H1 (cell line): ENCODE results near the gene ZXDC. TPM values are rescaled to one million over a fixed set of nuclear protein-coding genes. Genes with fewer than 3 reads are reported as not detected.

Source experiments
- CTCF ChIA-PET: fragments of 300-600 bp; sonication (Branson Sonifier 250); formaldehyde crosslinking; loops from one replicate; lab custom pipeline; 2021; ENCODE audit not compliant: partially characterized antibody; lab: Charles Lee
- POLR2A ChIA-PET: fragments of 300-600 bp; sonication (Branson Sonifier 250); formaldehyde crosslinking; loops from one replicate; lab custom pipeline; 2021; ENCODE audit warnings: inconsistent platforms; ENCODE audit not compliant: partially characterized antibody; lab: Charles Lee
- DNase-seq, 2 experiments: peaks; one replicate each; pipeline versions ENCODE4 v3.0.0 to v3.0.0-alpha.2; 2010 to 2022; ENCODE audit warnings: low spot score in 2 of 2, low read depth in 1 of 2, mixed read lengths in 1 of 2
- FAIRE-seq: peaks from 2 replicates; lab custom pipeline; 2011; peaks lifted over from hg19 to GRCh38; lab: Jason Lieb, UNC
- H2AFZ ChIP-seq: 2 replicates; pipeline ENCODE4 v1.8.1; 2012; ENCODE audit warnings: low read length, inconsistent platforms
- H2AK5ac ChIP-seq: 2 replicates; pipeline ENCODE4 v1.6.1; 2013; ENCODE audit warnings: low read depth, low read length
- H2BK120ac ChIP-seq: replicated peaks from 2 replicates; pipeline ENCODE3; 2013; ENCODE audit warnings: low read depth, low read length, inconsistent platforms
- H2BK12ac ChIP-seq: 2 replicates; pipeline ENCODE4 v1.6.1; 2013; ENCODE audit warnings: low read depth, low read length
- H2BK15ac ChIP-seq: 2 replicates; pipeline ENCODE4 v1.6.1; 2013; ENCODE audit warnings: low read length
- H2BK20ac ChIP-seq: 2 replicates; pipeline ENCODE4 v1.6.1; 2013; ENCODE audit warnings: low read length
- H2BK5ac ChIP-seq: 2 replicates; pipeline ENCODE4 v1.6.1; 2013; ENCODE audit warnings: low read depth, low read length
- H3K14ac ChIP-seq: 2 replicates; pipeline ENCODE4 v1.6.1; 2013; ENCODE audit warnings: inconsistent platforms; ENCODE audit not compliant: insufficient read length
- H3K18ac ChIP-seq: 2 replicates; pipeline ENCODE4 v1.6.1; 2013; ENCODE audit warnings: low read length; ENCODE audit errors: extremely low read depth
- H3K23ac ChIP-seq: 2 replicates; pipeline ENCODE4 v1.6.1; 2013; ENCODE audit warnings: inconsistent platforms; ENCODE audit not compliant: insufficient read length
- H3K23me2 ChIP-seq: 2 replicates; pipeline ENCODE4 v1.6.1; 2013; ENCODE audit warnings: low read depth, low read length
- H3K27ac ChIP-seq: 2 replicates; pipeline ENCODE4 v1.6.1; 2011; ENCODE audit warnings: low read depth, low read length, inconsistent platforms
- H3K27me3 ChIP-seq, 4 experiments: replicated peaks in 1 of 4; 1 replicate in 1 of 4; 2 replicates in 3 of 4; pipeline versions ENCODE4 v1.6.1 to v1.8.1; 2011 to 2013; ENCODE audit warnings: low read length in 3 of 4, mild to moderate bottlenecking in 3 of 4, inconsistent platforms in 2 of 4, mixed read lengths in 2 of 4, moderate library complexity in 1 of 4; ENCODE audit not compliant: control insufficient read depth in 3 of 4, insufficient read depth in 3 of 4; ENCODE audit errors: extremely low read depth in 1 of 4
- H3K36me3 ChIP-seq, 4 experiments: 2 replicates each; pipeline versions ENCODE4 v1.6.1 to v1.8.1; 2011 to 2013; ENCODE audit warnings: mild to moderate bottlenecking in 4 of 4, low read length in 3 of 4, moderate library complexity in 2 of 4, control low read depth in 1 of 4, inconsistent platforms in 1 of 4; ENCODE audit not compliant: insufficient read depth in 4 of 4, control insufficient read depth in 2 of 4
- H3K4ac ChIP-seq: replicated peaks from 2 replicates; pipeline ENCODE3; 2013; ENCODE audit warnings: low read length, low read depth, mixed read lengths, inconsistent platforms; ENCODE audit not compliant: insufficient read length
- H3K4me1 ChIP-seq, 4 experiments: replicated peaks in 1 of 4; 1 replicate in 1 of 4; 2 replicates in 3 of 4; pipeline versions ENCODE4 v1.6.1 to v1.8.1; 2011 to 2013; ENCODE audit warnings: low read length in 3 of 4, inconsistent platforms in 2 of 4, mixed read lengths in 1 of 4; ENCODE audit not compliant: insufficient read depth in 4 of 4, control insufficient read depth in 3 of 4
- H3K4me2 ChIP-seq, 2 experiments: 2 replicates each; pipeline versions ENCODE4 v1.6.1 to v1.8.1; 2011 to 2013; ENCODE audit warnings: low read depth in 2 of 2, low read length in 2 of 2, control low read depth in 1 of 2, inconsistent platforms in 1 of 2, mild to moderate bottlenecking in 1 of 2; ENCODE audit not compliant: insufficient read depth in 1 of 2
- H3K4me3 ChIP-seq, 4 experiments: fragments of 200-600, 300-600 bp in 1 of 4; sonication (generic), shearing (Covaris generic), sonication (Bioruptor Twin) in 1 of 4; 2 replicates each; pipeline versions ENCODE4 v1.5.1 to v1.8.1; 2011 to 2016; ENCODE audit warnings: low read length in 4 of 4, low read depth in 3 of 4, control low read depth in 2 of 4, inconsistent platforms in 2 of 4, mild to moderate bottlenecking in 2 of 4, mixed read lengths in 1 of 4, moderate library complexity in 1 of 4; ENCODE audit not compliant: insufficient read depth in 2 of 4; ENCODE audit errors: extremely low read depth in 1 of 4
- H3K56ac ChIP-seq: replicated peaks from 2 replicates; pipeline ENCODE3; 2013; ENCODE audit warnings: low read depth, mild to moderate bottlenecking, mixed read lengths, low read length, inconsistent platforms; ENCODE audit not compliant: insufficient read length
- H3K79me1 ChIP-seq: 2 replicates; pipeline ENCODE4 v1.6.1; 2013; ENCODE audit warnings: low read depth, low read length, control low read depth
- H3K79me2 ChIP-seq, 2 experiments: 2 replicates each; pipeline versions ENCODE4 v1.6.1 to v1.8.1; 2012 to 2013; ENCODE audit warnings: low read length in 2 of 2, mild to moderate bottlenecking in 2 of 2, inconsistent platforms in 1 of 2; ENCODE audit not compliant: insufficient read depth in 2 of 2, control insufficient read depth in 1 of 2
- H3K9ac ChIP-seq, 4 experiments: replicated peaks in 1 of 4; 1 replicate in 1 of 4; 2 replicates in 3 of 4; pipeline versions ENCODE4 v1.6.1 to v1.8.1; 2011 to 2013; ENCODE audit warnings: low read depth in 3 of 4, low read length in 3 of 4, control low read depth in 2 of 4, mild to moderate bottlenecking in 2 of 4, moderate library complexity in 2 of 4, inconsistent platforms in 1 of 4; ENCODE audit errors: extremely low read depth in 1 of 4
- H3K9me3 ChIP-seq, 2 experiments: 2 replicates each; pipeline versions ENCODE4 v1.6.1 to v1.8.1; 2012 to 2013; ENCODE audit warnings: mild to moderate bottlenecking in 2 of 2, moderate library complexity in 2 of 2, control low read depth in 1 of 2, inconsistent platforms in 1 of 2, low read depth in 1 of 2, low read length in 1 of 2, mixed read lengths in 1 of 2; ENCODE audit not compliant: insufficient read depth in 2 of 2
- H4K20me1 ChIP-seq, 2 experiments: replicated peaks in 1 of 2; 2 replicates each; pipeline versions ENCODE3 to v1.8.1; 2011 to 2013; ENCODE audit warnings: inconsistent platforms in 2 of 2, low read length in 2 of 2, mild to moderate bottlenecking in 1 of 2; ENCODE audit not compliant: insufficient read depth in 2 of 2, control insufficient read depth in 1 of 2
- H4K5ac ChIP-seq: 2 replicates; pipeline ENCODE4 v1.6.1; 2013; ENCODE audit warnings: low read length, low read depth, mixed read lengths, inconsistent platforms; ENCODE audit not compliant: insufficient read length
- H4K8ac ChIP-seq: 2 replicates; pipeline ENCODE4 v1.8.0; 2013; ENCODE audit warnings: mild to moderate bottlenecking, moderate library complexity, low read length, inconsistent platforms; ENCODE audit not compliant: insufficient read depth; ENCODE audit errors: extremely low read depth
- H4K91ac ChIP-seq: replicated peaks from 2 replicates; pipeline ENCODE3; 2013; ENCODE audit warnings: low read length, mixed read lengths, inconsistent platforms; ENCODE audit not compliant: insufficient read length
- E2F6 ChIP-seq: IDR thresholded peaks from 2 replicates; pipeline ENCODE4 v1.6.1; 2012; ENCODE audit warnings: inconsistent platforms
- FOSL1 ChIP-seq: IDR thresholded peaks from 2 replicates; pipeline ENCODE4 v1.6.1; 2011; ENCODE audit warnings: mild to moderate bottlenecking, low read depth, low read length, moderate library complexity; ENCODE audit not compliant: insufficient read depth
- GTF2F1 ChIP-seq: IDR thresholded peaks from 2 replicates; pipeline ENCODE4 v1.6.1; 2012; ENCODE audit warnings: low read depth, low read length, improper control_type of control experiment, borderline replicate concordance
- HDAC2 ChIP-seq, 2 experiments: fragments of 300-600 bp in 1 of 2; sonication (generic) in 1 of 2; IDR thresholded peaks; 2 replicates each; pipeline ENCODE4 v1.6.1; 2011 to 2012; ENCODE audit warnings: low read depth in 2 of 2, low read length in 2 of 2, mild to moderate bottlenecking in 2 of 2, moderate library complexity in 2 of 2, borderline replicate concordance in 1 of 2, inconsistent platforms in 1 of 2
- JUN ChIP-seq: IDR thresholded peaks from 2 replicates; pipeline ENCODE4 v1.6.1; 2011; ENCODE audit warnings: low read depth, mild to moderate bottlenecking, improper control_type of control experiment, low read length
- RFX5 ChIP-seq: IDR thresholded peaks from 2 replicates; pipeline ENCODE4 v1.6.1; 2011; ENCODE audit warnings: low read depth, low read length, improper control_type of control experiment, borderline replicate concordance
- SP1 ChIP-seq: IDR thresholded peaks from 2 replicates; pipeline ENCODE4 v1.6.1; 2011; ENCODE audit warnings: low read depth, low read length
- TAF1 ChIP-seq: IDR thresholded peaks from 2 replicates; pipeline ENCODE4 v1.6.1; 2011; ENCODE audit warnings: mild to moderate bottlenecking, low read depth, low read length
- TAF7 ChIP-seq: optimal IDR thresholded peaks from 2 replicates; pipeline ENCODE3; 2011; ENCODE audit warnings: low read depth, mild to moderate bottlenecking, inconsistent platforms, low read length, moderate library complexity, borderline replicate concordance
- WGBS, 2 experiments: shearing (Covaris generic) in 1 of 2; methylation state at CpG; one replicate each; pipeline versions ENCODE4 v1.1.6 to v1.1.7; 2013 to 2015; ENCODE audit warnings: low lambda C conversion rate in 2 of 2, mixed read lengths in 2 of 2, inconsistent platforms in 1 of 2, low coverage in 1 of 2, missing lambda C conversion rate in 1 of 2; ENCODE audit not compliant: insufficient replicate concordance in 2 of 2, insufficient coverage in 1 of 2, insufficient read length in 1 of 2; ENCODE audit errors: extremely low coverage in 1 of 2, missing lambda C conversion rate in 1 of 2; 5-methylcytosine and 5-hydroxymethylcytosine counted together
- polyA plus RNA-seq, 7 experiments: library from polyadenylated mRNA; depleted of rRNA in 3 of 7; stranded (reverse) in 5 of 7; unstranded in 2 of 7; fragments of >200 nt in 5 of 7; fragments of 200-250 nt in 2 of 7; gene quantifications; 1 replicate in 5 of 7; 2 replicates in 1 of 7; 4 replicates in 1 of 7; pipeline versions ENCODE4 v1.2.1 to v1.2.3, GENCODE V29; 2011 to 2013; ENCODE audit warnings: missing spikeins in 2 of 7, mixed read lengths in 2 of 7
- total RNA-seq: library from RNA; stranded (reverse); fragmentation: NEBNext Ultra II Directional; extraction: Animal tissue kit (Norgen Biotek cat#: 25700); gene quantifications from 2 replicates; pipeline ENCODE4 v1.2.1, GENCODE V29; 2021

The ZXDC gene
- total and polyA plus RNA-seq, 2 of the 8 experiments (the other 6 are each of a cell fraction or from before 2014, with no cell fraction given): 12.7 to 24.3 TPM

- H3K27ac ChIP-seq: no peak overlapping the region
- no peaks in the 10 kb centered on the region for H3K27me3 ChIP-seq
- no peak overlapping the region for H3K4ac ChIP-seq
- H4K5ac ChIP-seq: no peak overlapping the region
- no peak overlapping the region for H4K8ac ChIP-seq
- no peak overlapping the region for H2AFZ ChIP-seq
- H3K23ac ChIP-seq: no peak overlapping the region
- H3K23me2 ChIP-seq: no peaks in the 10 kb centered on the region
- H3K79me1 ChIP-seq: peaks cover 4% of the 10 kb centered on the region; the same call in 1 of the 2 replicates
- WGBS, 2 experiments: 94% methylated on average over 9 of the region's 9 CpGs; no CpG with 5 or more reads in 1 of the 2 experiments
- peaks cover 0 to 9% of the 10 kb centered on the region in 2 experiments for H4K20me1 ChIP-seq
- FAIRE-seq: no peak
- no peaks in the 10 kb centered on the region; a peak in 2 of 4 replicates for H3K79me2 ChIP-seq
- no peak overlapping the region for H4K91ac ChIP-seq
- H2BK5ac ChIP-seq: no peak overlapping the region
- H3K4me3 ChIP-seq: no peak overlapping the region
- peaks cover 0 to 23% (median 7%) of the 10 kb centered on the region in 4 experiments; a peak in 6 of 8 replicates for H3K36me3 ChIP-seq
- no peaks in the 10 kb centered on the region; a peak in 1 of 7 replicates for H3K4me1 ChIP-seq
- H3K9ac ChIP-seq: no peak overlapping the region
- H3K14ac ChIP-seq: no peak overlapping the region
- POLR2A ChIA-PET: interaction anchor here (1.2 to 1.6 kb wide), 2 partner anchors 18 to 19 kb away, joined by 7 to 8 read pairs; no protein-coding TSS in a partner anchor
- H2AK5ac ChIP-seq: no peak overlapping the region
- H2BK15ac ChIP-seq: no peak overlapping the region
- H3K9me3 ChIP-seq: no peaks in the 10 kb centered on the region
- no peak overlapping the region for H2BK120ac ChIP-seq
- no peak overlapping the region for H2BK12ac ChIP-seq
- H3K18ac ChIP-seq: no peak overlapping the region
- TF ChIP-seq TAF1 (no peak), JUN (no peak), GTF2F1 (no peak), SP1 (no peak), TAF7 (no peak), FOSL1 (no peak), RFX5 (no peak), HDAC2 (IDR thresholded peaks at IDR 0.05; ENCODE audit: borderline replicate concordance in 1 of 2, low read depth in 2 of 2, low read length in 2 of 2) (no peak), E2F6 (no peak)
- TF ChIP-seq, all 59 proteins: peak for 0
- DNase-seq: no peak
- Histone ChIP-seq H3K56ac (no peak overlapping the region), H3K4me2 (no peak overlapping the region), H2BK20ac (no peak overlapping the region)
- CTCF ChIA-PET: interaction anchor here (0.6 to 0.8 kb wide), 4 partner anchors 13 to 997 kb away, joined by 3 to 7 read pairs (median 4); no protein-coding TSS in a partner anchor
Observed at GRCh38 chr3:126452213-126452612, 23.5 kb downstream of the ZXDC start.
